ENCODE results near the gene TTC9B. TPM values are rescaled to one million over a fixed set of nuclear protein-coding genes. Genes with fewer than 3 reads are reported as not detected.

TTC9B gene
- total RNA-seq, 2 donors from 2014 or later: not detected

- Mint-ChIP-seq H3K27ac (no peak overlapping the region), H3K27me3 (no peaks in the 10 kb centered on the region), H3K4me1 (ENCODE audit: low read depth in 2 of 2) (peaks cover 0 to 5% of the 10 kb centered on the region in 2 donors), H3K4me3 (no peak overlapping the region), H3K36me3 (no peaks in the 10 kb centered on the region), H3K9me3 (no peaks in the 10 kb centered on the region)
- ATAC-seq (no peak), DNase-seq (ENCODE audit: low spot score) (no peak)
Observed at GRCh38 chr19:40204381-40204780, 13.8 kb downstream of the TTC9B start.

GRCh38 chr19:40200341-40201099 lies 17.7 kb downstream of the TTC9B start:
- Mint-ChIP-seq H3K4me3 (no peak overlapping the region), H3K27ac (no peak overlapping the region), H3K27me3 (no peaks in the 10 kb centered on the region), H3K9me3 (no peaks in the 10 kb centered on the region), H3K4me1 (ENCODE audit: low read depth in 2 of 2) (peaks cover 0 to 7% of the 10 kb centered on the region in 2 donors), H3K36me3 (no peaks in the 10 kb centered on the region)
- ATAC-seq (no peak), DNase-seq (ENCODE audit: low spot score) (no peak)

- no peak overlapping the region for H3K4me3 Mint-ChIP-seq
- peaks cover 12 to 13% of the 10 kb centered on the region in 2 donors for H3K4me1 Mint-ChIP-seq (ENCODE audit: low read depth in 2 of 2)
- H3K27ac Mint-ChIP-seq: no peak overlapping the region
- H3K36me3 Mint-ChIP-seq: no peaks in the 10 kb centered on the region
- H3K27me3 Mint-ChIP-seq: no peaks in the 10 kb centered on the region
- ATAC-seq (no peak), DNase-seq (ENCODE audit: low spot score) (no peak)
- no peaks in the 10 kb centered on the region for H3K9me3 Mint-ChIP-seq
Observed at GRCh38 chr19:40198272-40198990, 19.8 kb downstream of the TTC9B start.

- no peaks in the 10 kb centered on the region for H3K36me3 Mint-ChIP-seq
- ATAC-seq (no peak), DNase-seq (ENCODE audit: low spot score) (no peak)
- no peaks in the 10 kb centered on the region for H3K27me3 Mint-ChIP-seq
- no peaks in the 10 kb centered on the region for H3K9me3 Mint-ChIP-seq
- peak overlapping the region; percentile 28 for H3K4me3 Mint-ChIP-seq
- peaks cover 23% of the 10 kb centered on the region in 2 donors for H3K4me1 Mint-ChIP-seq (ENCODE audit: low read depth in 2 of 2)
- no peak overlapping the region for H3K27ac Mint-ChIP-seq
Observed at GRCh38 chr19:40193587-40193849, 24.7 kb downstream of the TTC9B start.

GRCh38 chr19:40192758-40193586 lies 25.2 kb downstream of the TTC9B start:
- DNase-seq (ENCODE audit: low spot score) (no peak), ATAC-seq (no peak)
- peaks cover 23% of the 10 kb centered on the region in 2 donors for H3K4me1 Mint-ChIP-seq (ENCODE audit: low read depth in 2 of 2)
- H3K27ac Mint-ChIP-seq: no peak overlapping the region
- no peaks in the 10 kb centered on the region for H3K36me3 Mint-ChIP-seq
- H3K27me3 Mint-ChIP-seq: no peaks in the 10 kb centered on the region
- H3K4me3 Mint-ChIP-seq: peak overlapping the region; percentile 36
- H3K9me3 Mint-ChIP-seq: no peaks in the 10 kb centered on the region

GRCh38 chr19:40191836-40192646 lies 26.1 kb downstream of the TTC9B start:
- Mint-ChIP-seq H3K9me3 (no peaks in the 10 kb centered on the region), H3K4me3 (peak overlapping the region; percentile 36), H3K27me3 (no peaks in the 10 kb centered on the region), H3K36me3 (no peaks in the 10 kb centered on the region), H3K4me1 (ENCODE audit: low read depth in 2 of 2) (peaks cover 23% of the 10 kb centered on the region in 2 donors), H3K27ac (no peak overlapping the region)
- DNase-seq (ENCODE audit: low spot score) (no peak), ATAC-seq (peak; percentile 4 to 26)

- no peaks in the 10 kb centered on the region for H3K27me3 Mint-ChIP-seq
- peaks cover 23% of the 10 kb centered on the region in 2 donors for H3K4me1 Mint-ChIP-seq (ENCODE audit: low read depth in 2 of 2)
- peak; percentile 84 for DNase-seq (ENCODE audit: low spot score)
- no peaks in the 10 kb centered on the region for H3K9me3 Mint-ChIP-seq
- H3K36me3 Mint-ChIP-seq: no peaks in the 10 kb centered on the region
- peak within 1 kb of the TSS; percentile 88 to 91 for H3K27ac Mint-ChIP-seq
- peak within 1 kb of the TSS; percentile 88 for H3K4me3 Mint-ChIP-seq
- ATAC-seq: peak; percentile 93 to 94
Observed at GRCh38 chr19:40190891-40191835, 27.0 kb downstream of the TTC9B start, which contains the start of gene MAP3K10. Gene MAP3K10 (plus strand): TSS chr19:40191426. CDS start chr19:40192032, 606 bp downstream.

GRCh38 chr19:40184273-40184672 lies 33.9 kb downstream of the TTC9B start:
- Mint-ChIP-seq H3K27ac (no peak overlapping the region), H3K4me3 (no peak overlapping the region), H3K27me3 (peaks cover 5 to 8% of the 10 kb centered on the region in 2 donors), H3K9me3 (no peaks in the 10 kb centered on the region), H3K4me1 (ENCODE audit: low read depth in 2 of 2) (no peaks in the 10 kb centered on the region), H3K36me3 (no peaks in the 10 kb centered on the region)
- DNase-seq (ENCODE audit: low spot score) (no peak), ATAC-seq (no peak)

GRCh38 chr19:40178756-40179155 lies 39.4 kb downstream of the TTC9B start:
- ATAC-seq: no peak
- H3K4me3 Mint-ChIP-seq: no peak overlapping the region
- no peaks in the 10 kb centered on the region for H3K4me1 Mint-ChIP-seq (ENCODE audit: low read depth in 2 of 2)
- H3K27me3 Mint-ChIP-seq: peaks cover 5 to 8% of the 10 kb centered on the region in 2 donors
- no peak overlapping the region for H3K27ac Mint-ChIP-seq
- no peak for DNase-seq (ENCODE audit: low spot score)
- no peaks in the 10 kb centered on the region for H3K9me3 Mint-ChIP-seq
- no peaks in the 10 kb centered on the region for H3K36me3 Mint-ChIP-seq

- Mint-ChIP-seq H3K27ac (no peak overlapping the region), H3K9me3 (no peaks in the 10 kb centered on the region), H3K27me3 (peaks cover 5 to 8% of the 10 kb centered on the region in 2 donors), H3K4me1 (ENCODE audit: low read depth in 2 of 2) (no peaks in the 10 kb centered on the region), H3K36me3 (no peaks in the 10 kb centered on the region), H3K4me3 (no peak overlapping the region)
- ATAC-seq (no peak), DNase-seq (ENCODE audit: low spot score) (no peak)
Observed at GRCh38 chr19:40177286-40178070, 40.7 kb downstream of the TTC9B start.

GRCh38 chr19:40175820-40176219 lies 42.4 kb downstream of the TTC9B start:
- H3K4me3 Mint-ChIP-seq: no peak overlapping the region
- H3K36me3 Mint-ChIP-seq: no peaks in the 10 kb centered on the region
- DNase-seq (ENCODE audit: low spot score) (no peak), ATAC-seq (no peak)
- no peak overlapping the region for H3K27ac Mint-ChIP-seq
- H3K27me3 Mint-ChIP-seq: peaks cover 5 to 8% of the 10 kb centered on the region in 2 donors
- no peaks in the 10 kb centered on the region for H3K9me3 Mint-ChIP-seq
- H3K4me1 Mint-ChIP-seq (ENCODE audit: low read depth in 2 of 2): no peaks in the 10 kb centered on the region

GRCh38 chr19:40174092-40174491 lies 44.1 kb downstream of the TTC9B start:
- no peaks in the 10 kb centered on the region for H3K9me3 Mint-ChIP-seq
- ATAC-seq: no peak
- no peak overlapping the region for H3K4me3 Mint-ChIP-seq
- H3K27ac Mint-ChIP-seq: no peak overlapping the region
- H3K36me3 Mint-ChIP-seq: no peaks in the 10 kb centered on the region
- DNase-seq (ENCODE audit: low spot score): no peak
- H3K27me3 Mint-ChIP-seq: no peaks in the 10 kb centered on the region
- H3K4me1 Mint-ChIP-seq (ENCODE audit: low read depth in 2 of 2): no peaks in the 10 kb centered on the region
